CD14-positive monocyte (primary cell): ENCODE data around the gene IPO4. TPM values are rescaled to one million over a fixed set of nuclear protein-coding genes. Genes with fewer than 3 reads are reported as not detected.

Source experiments
- DNase-seq, 3 donors: peaks; one replicate each; pipeline ENCODE4 v3.0.0-alpha.2; 2011 to 2022
- H2AFZ ChIP-seq: 2 replicates; pipeline ENCODE4 v1.6.0; 2012; ENCODE audit warnings: mild to moderate bottlenecking, low read depth, low read length, inconsistent platforms; ENCODE audit not compliant: insufficient read depth, poor library complexity, severe bottlenecking
- H3K27ac ChIP-seq, 2 donors: 1 replicate in 1 of 2; 2 replicates in 1 of 2; pipeline ENCODE4 v1.5.1; 2012 to 2013; ENCODE audit warnings: low read length in 2 of 2, control low read depth in 1 of 2, inconsistent platforms in 1 of 2, low read depth in 1 of 2, mild to moderate bottlenecking in 1 of 2
- H3K27me3 ChIP-seq, 2 donors: one replicate each; pipeline versions ENCODE4 v1.6.0 to v1.6.1; 2011 to 2013; ENCODE audit warnings: low read length in 2 of 2; ENCODE audit not compliant: control insufficient read depth in 2 of 2, insufficient read depth in 2 of 2
- H3K36me3 ChIP-seq, 2 donors: replicated peaks in 1 of 2; 1 replicate in 1 of 2; 2 replicates in 1 of 2; pipeline versions ENCODE4 v1.5.1 to v1.6.1; 2012 to 2013; ENCODE audit warnings: low read length in 2 of 2, control low read depth in 1 of 2, inconsistent platforms in 1 of 2, mild to moderate bottlenecking in 1 of 2; ENCODE audit not compliant: insufficient read depth in 2 of 2, control insufficient read depth in 1 of 2
- H3K4me1 ChIP-seq, 2 donors: 1 replicate in 1 of 2; 2 replicates in 1 of 2; pipeline versions ENCODE4 v1.5.1 to v1.6.1; 2012 to 2013; ENCODE audit warnings: low read length in 2 of 2, control low read depth in 1 of 2, inconsistent platforms in 1 of 2, mild to moderate bottlenecking in 1 of 2, moderate library complexity in 1 of 2; ENCODE audit not compliant: insufficient read depth in 2 of 2, control insufficient read depth in 1 of 2
- H3K4me2 ChIP-seq: replicated peaks from 2 replicates; pipeline ENCODE3; 2012; ENCODE audit warnings: low read length, moderate library complexity, mild to moderate bottlenecking; ENCODE audit not compliant: poor library complexity, severe bottlenecking; ENCODE audit errors: extremely low read depth
- H3K4me3 ChIP-seq, 3 experiments: fragments of 200-600 bp in 1 of 3; sonication (generic) in 1 of 3; replicated peaks in 1 of 3; 1 replicate in 2 of 3; 2 replicates in 1 of 3; pipeline ENCODE4 v1.5.1; 2011 to 2013; ENCODE audit warnings: low read length in 3 of 3, mild to moderate bottlenecking in 3 of 3, control low read depth in 2 of 3, low read depth in 2 of 3, inconsistent platforms in 1 of 3, moderate library complexity in 1 of 3
- H3K79me2 ChIP-seq: 2 replicates; pipeline ENCODE4 v1.6.0; 2012; ENCODE audit warnings: mild to moderate bottlenecking, control low read depth, inconsistent platforms, low read length, moderate library complexity; ENCODE audit not compliant: insufficient read depth
- H3K9ac ChIP-seq: 2 replicates; pipeline ENCODE4 v1.6.0; 2017; ENCODE audit warnings: low read length, mild to moderate bottlenecking; ENCODE audit not compliant: insufficient read depth, poor library complexity, severe bottlenecking
- H3K9me3 ChIP-seq, 2 donors: replicated peaks in 1 of 2; 1 replicate in 1 of 2; 2 replicates in 1 of 2; pipeline versions ENCODE4 v1.5.1 to v1.6.1; 2012 to 2013; ENCODE audit warnings: low read length in 2 of 2, control low read depth in 1 of 2; ENCODE audit not compliant: control insufficient read depth in 1 of 2, insufficient read depth in 1 of 2
- H4K20me1 ChIP-seq: 2 replicates; pipeline ENCODE4 v1.6.0; 2012; ENCODE audit warnings: mild to moderate bottlenecking, low read length, control low read depth, moderate library complexity; ENCODE audit not compliant: insufficient read depth
- H3K27ac Mint-ChIP-seq, 7 donors: one replicate each; pipeline ENCODE4 v1.8.0; 2020; ENCODE audit warnings: mild to moderate bottlenecking in 7 of 7, mixed read lengths in 7 of 7, moderate library complexity in 6 of 7, inconsistent platforms in 2 of 7
- H3K27me3 Mint-ChIP-seq, 3 donors: one replicate each; pipeline ENCODE4 v1.8.0; 2021 to 2022; ENCODE audit warnings: low read depth in 3 of 3, mild to moderate bottlenecking in 3 of 3, mixed read lengths in 3 of 3, moderate library complexity in 3 of 3, inconsistent platforms in 1 of 3
- H3K36me3 Mint-ChIP-seq, 2 donors: one replicate each; pipeline ENCODE4 v1.8.0; 2020; ENCODE audit warnings: mixed read lengths in 2 of 2, inconsistent platforms in 1 of 2, mild to moderate bottlenecking in 1 of 2
- H3K4me1 Mint-ChIP-seq: one replicate; pipeline ENCODE4 v1.8.0; 2020; ENCODE audit warnings: mild to moderate bottlenecking, mixed read lengths
- H3K4me3 Mint-ChIP-seq, 2 donors: one replicate each; pipeline ENCODE4 v1.8.0; 2020; ENCODE audit warnings: mild to moderate bottlenecking in 2 of 2, mixed read lengths in 2 of 2, moderate library complexity in 1 of 2
- H3K9me3 Mint-ChIP-seq, 7 donors: one replicate each; pipeline ENCODE4 v1.8.0; 2020 to 2022; ENCODE audit warnings: mixed read lengths in 7 of 7, mild to moderate bottlenecking in 6 of 7, moderate library complexity in 6 of 7, inconsistent platforms in 2 of 7
- WGBS: methylation state at CpG from one replicate; pipeline ENCODE4 v1.1.5; 2013; ENCODE audit warnings: missing lambda C conversion rate; ENCODE audit not compliant: insufficient coverage; 5-methylcytosine and 5-hydroxymethylcytosine counted together
- intact Hi-C, 2 donors: fragments of 100-400 bp; cut with micrococcal nuclease; formaldehyde crosslinking; loops; one replicate each; pipeline versions ENCODE4 v1.15.0 to v1.15.1; 2023
- polyA plus RNA-seq, 3 donors: library from polyadenylated mRNA; depleted of rRNA in 1 of 3; unstranded in 2 of 3; stranded (reverse) in 1 of 3; fragments of 300-500 nt in 2 of 3; fragments of >200 nt in 1 of 3; fragmentation: Illumina TruSeq in 2 of 3; gene quantifications; 1 replicate in 2 of 3; 2 replicates in 1 of 3; pipeline ENCODE4 v1.2.3, GENCODE V29; 2012 to 2021
- TF ChIP-seq, protein P1 (sequence below): fragments of 200-600 bp; IDR thresholded peaks from one replicate; pipeline ENCODE4 v1.8.0; 2022; ENCODE audit warnings: antibody characterized with exemption, mild to moderate bottlenecking

The IPO4 gene
- polyA plus RNA-seq, 3 donors, result 4.1 to 14.2 (median 4.3) TPM

DNA sequence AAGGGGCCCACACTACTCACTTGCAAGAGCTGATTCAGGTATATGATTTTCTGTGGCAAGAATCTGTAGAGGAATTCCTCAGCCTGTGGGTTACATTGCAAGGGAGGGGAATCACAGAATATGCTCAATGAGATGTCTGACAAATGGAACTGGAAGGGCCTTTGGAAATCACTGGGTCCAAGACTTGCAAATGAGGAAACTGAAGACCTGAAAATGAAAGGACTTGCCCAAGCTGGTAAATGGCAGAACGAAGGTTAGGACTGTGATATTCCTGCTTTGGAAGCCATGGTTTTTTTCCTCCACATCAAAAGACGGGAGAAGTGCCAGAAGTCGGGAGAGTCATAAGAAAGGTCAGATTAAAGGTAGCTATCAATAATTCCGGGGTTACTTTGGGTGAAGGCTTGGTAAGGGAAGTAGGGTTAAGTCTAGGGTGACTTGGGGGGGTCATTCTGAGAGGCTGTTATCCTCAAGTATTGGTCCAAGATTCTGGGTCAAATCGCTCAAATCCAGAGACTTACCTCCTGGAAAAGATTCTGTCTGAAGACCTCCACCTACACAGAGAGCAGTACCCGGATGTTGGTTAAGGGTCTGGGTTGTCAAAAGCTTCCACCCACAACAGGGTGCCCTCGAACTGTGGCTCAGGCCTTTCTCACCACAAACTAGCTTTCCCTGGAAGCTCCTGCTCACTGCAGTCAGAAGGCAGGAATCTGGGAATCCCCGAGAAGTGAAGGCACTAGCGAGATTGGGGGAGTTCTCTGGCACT lies 42.7 kb downstream of the IPO4 start:
- Mint-ChIP-seq H3K9me3 (no peaks in the 10 kb centered on the region), H3K4me3 (peak overlapping the region; percentile 98 to 99), H3K27me3 (peaks cover 0 to 2% (median 0%) of the 10 kb centered on the region in 3 donors), H3K27ac (peak overlapping the region; percentile 95 to 99 (median 97)), H3K36me3 (peaks cover 50 to 52% of the 10 kb centered on the region in 2 donors), H3K4me1 (peaks cover 48% of the 10 kb centered on the region)
- Histone ChIP-seq H2AFZ (peak overlapping the region; percentile 93), H3K36me3 (peaks cover 36 to 49% of the 10 kb centered on the region in 2 donors), H3K27me3 (no peaks in the 10 kb centered on the region), H3K4me1 (peaks cover 34 to 50% of the 10 kb centered on the region in 2 donors), H3K27ac (peak overlapping the region; percentile 84 to 89), H3K9ac (peak overlapping the region; percentile 93), H3K4me2 (peak overlapping the region; percentile 98), H3K9me3 (no peaks in the 10 kb centered on the region), H4K20me1 (peaks cover 59% of the 10 kb centered on the region), H3K79me2 (peaks cover 70% of the 10 kb centered on the region), H3K4me3 (peak overlapping the region; percentile 84 to 100 (median 89))
- intact Hi-C loops, result loop anchor here in 1 of 2 donors (2.0 kb wide), 1 partner anchor 15 kb away; the partner anchor contains the start of gene IRF9
- WGBS, result 0% methylated on average over 2 of the region's 9 CpGs
- TF ChIP-seq, protein P1, sequence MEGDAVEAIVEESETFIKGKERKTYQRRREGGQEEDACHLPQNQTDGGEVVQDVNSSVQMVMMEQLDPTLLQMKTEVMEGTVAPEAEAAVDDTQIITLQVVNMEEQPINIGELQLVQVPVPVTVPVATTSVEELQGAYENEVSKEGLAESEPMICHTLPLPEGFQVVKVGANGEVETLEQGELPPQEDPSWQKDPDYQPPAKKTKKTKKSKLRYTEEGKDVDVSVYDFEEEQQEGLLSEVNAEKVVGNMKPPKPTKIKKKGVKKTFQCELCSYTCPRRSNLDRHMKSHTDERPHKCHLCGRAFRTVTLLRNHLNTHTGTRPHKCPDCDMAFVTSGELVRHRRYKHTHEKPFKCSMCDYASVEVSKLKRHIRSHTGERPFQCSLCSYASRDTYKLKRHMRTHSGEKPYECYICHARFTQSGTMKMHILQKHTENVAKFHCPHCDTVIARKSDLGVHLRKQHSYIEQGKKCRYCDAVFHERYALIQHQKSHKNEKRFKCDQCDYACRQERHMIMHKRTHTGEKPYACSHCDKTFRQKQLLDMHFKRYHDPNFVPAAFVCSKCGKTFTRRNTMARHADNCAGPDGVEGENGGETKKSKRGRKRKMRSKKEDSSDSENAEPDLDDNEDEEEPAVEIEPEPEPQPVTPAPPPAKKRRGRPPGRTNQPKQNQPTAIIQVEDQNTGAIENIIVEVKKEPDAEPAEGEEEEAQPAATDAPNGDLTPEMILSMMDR, result no peak
- DNase-seq, result peak in 2 of 3 donors; percentile 29 to 76

GRCh38 chr14:24145219-24145618 lies 43.4 kb downstream of the IPO4 start:
- no peak overlapping the region for H2AFZ ChIP-seq
- H3K27ac Mint-ChIP-seq, result peak overlapping the region in 5 of 7 donors; percentile 14 to 99 (median 96)
- DNase-seq, result no peak
- H3K4me1 ChIP-seq, result peaks cover 40 to 56% of the 10 kb centered on the region in 2 donors
- peaks cover 70% of the 10 kb centered on the region for H3K79me2 ChIP-seq
- H3K9me3 ChIP-seq, result no peaks in the 10 kb centered on the region
- H3K4me3 ChIP-seq, result peak overlapping the region in 2 of 3 experiments; percentile 84 to 100
- no peak overlapping the region for H3K9ac ChIP-seq
- H3K4me2 ChIP-seq, result peak overlapping the region; percentile 98
- no peaks in the 10 kb centered on the region for H3K27me3 ChIP-seq
- TF ChIP-seq, protein P1, result no peak
- H3K36me3 Mint-ChIP-seq, result peaks cover 43 to 46% of the 10 kb centered on the region in 2 donors
- intact Hi-C loops, result no loop called here
- H3K27me3 Mint-ChIP-seq, result peaks cover 0 to 2% (median 1%) of the 10 kb centered on the region in 3 donors
- no peaks in the 10 kb centered on the region for H3K9me3 Mint-ChIP-seq
- peaks cover 59% of the 10 kb centered on the region for H4K20me1 ChIP-seq
- peaks cover 30 to 42% of the 10 kb centered on the region in 2 donors for H3K36me3 ChIP-seq
- peak overlapping the region; percentile 98 to 99 for H3K4me3 Mint-ChIP-seq
- peaks cover 55% of the 10 kb centered on the region for H3K4me1 Mint-ChIP-seq
- H3K27ac ChIP-seq, result peak overlapping the region in 1 of 2 donors; percentile 84
- WGBS, result no CpG with 5 or more reads among the region's 2 CpGs
